HL-60 (cell line): ENCODE results near the gene S100A9.

Experiments used
- DNase-seq, 2 experiments: peaks; one replicate each; pipeline ENCODE4 v3.0.0-alpha.2; 2010 to 2020; ENCODE audit warnings: low read depth in 1 of 2, low spot score in 1 of 2
- H3K27ac ChIP-seq: fragments of 250-450 bp; sonication (Bioruptor Pico); replicated peaks from 2 replicates; pipeline ENCODE4 v1.5.1; 2020; ENCODE audit warnings: mild to moderate bottlenecking, moderate library complexity
- H3K27me3 ChIP-seq: fragments of 250-450 bp; sonication (Bioruptor Pico); 2 replicates; pipeline ENCODE4 v1.5.1; 2021; ENCODE audit warnings: mild to moderate bottlenecking, moderate library complexity; ENCODE audit not compliant: insufficient read depth, poor library complexity, severe bottlenecking
- H3K4me3 ChIP-seq: replicated peaks from 2 replicates; pipeline ENCODE4 v1.5.1; 2011; ENCODE audit warnings: mild to moderate bottlenecking, control low read depth, low read length; ENCODE audit not compliant: insufficient read depth
- CTCF ChIP-seq: IDR thresholded peaks from one replicate; pipeline ENCODE4 v1.5.1; 2011; ENCODE audit warnings: low read length, control low read depth, inconsistent platforms; ENCODE audit not compliant: insufficient read depth
- GABPA ChIP-seq: IDR thresholded peaks from 2 replicates; pipeline ENCODE4 v1.6.1; 2012; ENCODE audit warnings: low read depth
- POLR2AphosphoS5 ChIP-seq: IDR thresholded peaks from 2 replicates; pipeline ENCODE4 v1.6.1; 2012; ENCODE audit warnings: low read depth
- REST ChIP-seq: IDR thresholded peaks from 2 replicates; pipeline ENCODE4 v1.6.1; 2012; ENCODE audit warnings: low read depth; ENCODE audit not compliant: insufficient replicate concordance
- SPI1 ChIP-seq: IDR thresholded peaks from 2 replicates; pipeline ENCODE4 v1.6.1; 2012; ENCODE audit warnings: low read depth, mild to moderate bottlenecking, borderline replicate concordance

The S100A9 gene

GRCh38 chr1:153395136-153395685 is 37.6 kb downstream of the S100A9 start:
- no peak overlapping the region for H3K27ac ChIP-seq
- no peak overlapping the region for H3K4me3 ChIP-seq
- no peaks in the 10 kb centered on the region for H3K27me3 ChIP-seq
- TF ChIP-seq POLR2AphosphoS5 (no peak), REST (no peak), CTCF (no peak), GABPA (no peak), SPI1 (no peak)
- no peak for DNase-seq

- Histone ChIP-seq H3K27ac (no peak overlapping the region), H3K4me3 (no peak overlapping the region), H3K27me3 (no peaks in the 10 kb centered on the region)
- DNase-seq, result no peak
- TF ChIP-seq GABPA, result no peak
- no peak for TF ChIP-seq REST
- no peak for TF ChIP-seq SPI1
- no peak for TF ChIP-seq POLR2AphosphoS5
- no peak for TF ChIP-seq CTCF
Measured at GRCh38 chr1:153395776-153396175, 38.1 kb downstream of the S100A9 start.

- DNase-seq, result no peak
- Histone ChIP-seq H3K27ac (no peak overlapping the region), H3K4me3 (no peak overlapping the region), H3K27me3 (no peaks in the 10 kb centered on the region)
- no peak for TF ChIP-seq CTCF
- no peak for TF ChIP-seq POLR2AphosphoS5
- TF ChIP-seq SPI1, result no peak
- no peak for TF ChIP-seq REST
- no peak for TF ChIP-seq GABPA
Measured at GRCh38 chr1:153396461-153396860, 38.8 kb downstream of the S100A9 start.
